Measurements from ENCODE around the gene FREY1.

DNA sequence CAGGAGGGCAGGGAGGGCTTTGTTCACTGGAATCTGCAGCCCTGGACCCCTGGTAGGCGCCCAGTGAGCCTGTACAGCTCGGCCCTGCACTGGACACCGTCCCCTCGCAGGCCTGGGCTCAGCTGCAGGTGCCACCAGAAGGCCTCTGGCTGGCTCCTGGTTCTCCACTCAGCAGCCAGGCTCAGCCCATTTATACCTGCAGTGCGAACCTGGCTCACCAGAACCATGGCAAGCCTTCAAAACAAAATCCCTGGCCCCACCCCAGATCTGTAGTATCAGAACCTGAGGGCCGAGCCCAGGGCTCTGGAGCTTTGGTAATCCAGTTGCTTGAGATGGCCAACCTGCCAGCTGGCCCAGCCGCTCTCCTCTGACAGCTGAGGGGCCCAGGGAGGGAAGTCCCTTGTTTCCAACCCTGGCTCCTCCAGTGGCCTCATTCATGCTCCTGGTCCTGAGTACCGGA is 870 bp upstream of the FREY1 start:
- TF ChIP-seq POLR2A (IDR thresholded peaks at IDR 0.05; ENCODE audit: low read length): no peak
- TF ChIP-seq GATA1 (IDR thresholded peaks at IDR 0.05; ENCODE audit: low read depth, low read length): no peak

Data from erythroblast (primary cell).